Trophoblast cell (in vitro differentiated cells and primary cell): ENCODE measurements around the gene TEX54.
A peak's percentile ranks its signal among the peaks of the same experiment; 100 is the strongest.
"Not testable (repeated sequence)": the region's sequence is repeated elsewhere in the genome, so short reads cannot be mapped to it uniquely, and the experiment has no call there.

Experiments
- DNase-seq, 2 donors: peaks; one replicate each; pipeline ENCODE4 v3.0.0-alpha.2; 2016
- H2AFZ ChIP-seq: 2 replicates; pipeline ENCODE4 v1.6.1; 2013; ENCODE audit warnings: low read length, moderate library complexity, mild to moderate bottlenecking; ENCODE audit not compliant: insufficient read depth, poor library complexity
- H2AK5ac ChIP-seq: 2 replicates; pipeline ENCODE4 v1.6.1; 2013; ENCODE audit warnings: mild to moderate bottlenecking, low read length
- H2BK120ac ChIP-seq: 2 replicates; pipeline ENCODE4 v1.6.1; 2013; ENCODE audit warnings: low read length, mild to moderate bottlenecking, moderate library complexity; ENCODE audit not compliant: insufficient read depth, poor library complexity
- H2BK12ac ChIP-seq: 2 replicates; pipeline ENCODE4 v1.6.1; 2013; ENCODE audit warnings: mild to moderate bottlenecking, low read length, moderate library complexity
- H2BK5ac ChIP-seq: 2 replicates; pipeline ENCODE4 v1.6.1; 2013; ENCODE audit warnings: low read length, low read depth, moderate library complexity, mild to moderate bottlenecking; ENCODE audit not compliant: poor library complexity
- H3K14ac ChIP-seq: 2 replicates; pipeline ENCODE4 v1.6.1; 2013; ENCODE audit warnings: mild to moderate bottlenecking, low read length
- H3K18ac ChIP-seq: 2 replicates; pipeline ENCODE4 v1.6.1; 2013; ENCODE audit warnings: mild to moderate bottlenecking, low read length
- H3K23ac ChIP-seq: 2 replicates; pipeline ENCODE4 v1.6.1; 2013; ENCODE audit warnings: low read length
- H3K27ac ChIP-seq: 2 replicates; pipeline ENCODE4 v1.5.1; 2013; ENCODE audit warnings: low read depth, mild to moderate bottlenecking, inconsistent platforms, low read length, moderate library complexity
- H3K27me3 ChIP-seq: 2 replicates; pipeline ENCODE4 v1.6.1; 2013; ENCODE audit warnings: inconsistent platforms, mild to moderate bottlenecking, low read length, moderate library complexity; ENCODE audit not compliant: insufficient read depth
- H3K36me3 ChIP-seq, 2 experiments: 1 replicate in 1 of 2; 2 replicates in 1 of 2; pipeline ENCODE4 v1.6.1; 2013; ENCODE audit warnings: low read length in 2 of 2, mild to moderate bottlenecking in 2 of 2, moderate library complexity in 1 of 2; ENCODE audit not compliant: insufficient read depth in 2 of 2, control insufficient read depth in 1 of 2
- H3K4ac ChIP-seq: 2 replicates; pipeline ENCODE4 v1.6.1; 2013; ENCODE audit warnings: low read depth, mild to moderate bottlenecking, low read length, moderate library complexity
- H3K4me1 ChIP-seq, 2 experiments: 1 replicate in 1 of 2; 2 replicates in 1 of 2; pipeline ENCODE4 v1.6.1; 2013; ENCODE audit warnings: low read length in 2 of 2, mild to moderate bottlenecking in 2 of 2, moderate library complexity in 1 of 2; ENCODE audit not compliant: insufficient read depth in 2 of 2, control insufficient read depth in 1 of 2
- H3K4me2 ChIP-seq: 2 replicates; pipeline ENCODE4 v1.6.1; 2013; ENCODE audit warnings: inconsistent platforms, mild to moderate bottlenecking, low read length, moderate library complexity
- H3K4me3 ChIP-seq: 2 replicates; pipeline ENCODE4 v1.5.1; 2013; ENCODE audit warnings: mild to moderate bottlenecking, low read depth, low read length, inconsistent platforms
- H3K79me1 ChIP-seq: one replicate; pipeline ENCODE4 v1.6.1; 2013; ENCODE audit warnings: low read length
- H3K79me2 ChIP-seq: 2 replicates; pipeline ENCODE4 v1.6.1; 2013; ENCODE audit warnings: low read length, mild to moderate bottlenecking; ENCODE audit not compliant: control insufficient read depth, insufficient read depth, poor library complexity
- H3K9ac ChIP-seq: 2 replicates; pipeline ENCODE4 v1.6.1; 2013; ENCODE audit warnings: mild to moderate bottlenecking, low read length
- H3K9me3 ChIP-seq: 2 replicates; pipeline ENCODE4 v1.6.1; 2013; ENCODE audit warnings: low read depth, mild to moderate bottlenecking, control low read depth, inconsistent platforms, low read length; ENCODE audit not compliant: insufficient read depth
- H4K12ac ChIP-seq: 2 replicates; pipeline ENCODE4 v1.6.1; 2013; ENCODE audit warnings: low read depth, mild to moderate bottlenecking, low read length, moderate library complexity
- H4K8ac ChIP-seq: 2 replicates; pipeline ENCODE4 v1.6.1; 2013; ENCODE audit warnings: low read depth, mild to moderate bottlenecking, low read length, moderate library complexity
- H4K91ac ChIP-seq: one replicate; pipeline ENCODE4 v1.6.1; 2013; ENCODE audit warnings: low read depth, mild to moderate bottlenecking, low read length, moderate library complexity
- WGBS: extraction: QIAGEN DNeasy Blood & Tissue Kit; methylation state at CpG from one replicate; pipeline ENCODE4 v1.1.7; 2013; ENCODE audit warnings: missing lambda C conversion rate; ENCODE audit not compliant: insufficient read length, insufficient coverage; ENCODE audit errors: extremely low coverage; 5-methylcytosine and 5-hydroxymethylcytosine counted together

TEX54 gene

GRCh38 chr11:62830904-62831519, 1.6 kb downstream of the TEX54 start:
- Histone ChIP-seq H2AFZ (peak overlapping the region; percentile 4), H4K8ac (peak overlapping the region; percentile 32), H2BK12ac (no peak overlapping the region), H3K27ac (peak overlapping the region; percentile 79), H3K23ac (no peak overlapping the region), H3K14ac (peak overlapping the region; percentile 56), H4K91ac (peak overlapping the region; percentile 32), H2AK5ac (no peak overlapping the region), H3K79me1 (peaks cover 15% of the 10 kb centered on the region), H2BK5ac (peak overlapping the region; percentile 39), H3K4me1 (peaks cover 0 to 6% of the 10 kb centered on the region in 2 experiments), H2BK120ac (peak overlapping the region; percentile 9), H3K18ac (peak overlapping the region; percentile 66), H3K4ac (peak overlapping the region; percentile 84), H3K4me2 (peak overlapping the region; percentile 70), H3K9me3 (peaks cover 3% of the 10 kb centered on the region), H3K79me2 (peaks cover 17% of the 10 kb centered on the region), H3K27me3 (no peaks in the 10 kb centered on the region), H3K9ac (peak overlapping the region; percentile 96), H3K4me3 (peak overlapping the region; percentile 88), H4K12ac (peak overlapping the region; percentile 24), H3K36me3 (peaks cover 40 to 48% of the 10 kb centered on the region in 2 experiments)
- WGBS: no CpG with 5 or more reads among the region's 33 CpGs
- DNase-seq: peak in 1 of 2 donors; percentile 35

GRCh38 chr11:62828130-62828529, 4.5 kb downstream of the TEX54 start:
- Histone ChIP-seq H3K79me2 (peaks cover 17% of the 10 kb centered on the region), H3K79me1 (peaks cover 15% of the 10 kb centered on the region), H3K36me3 (peaks cover 44 to 51% of the 10 kb centered on the region in 2 experiments)
- not testable (repeated sequence) for DNase-seq, H3K4ac ChIP-seq, H4K8ac ChIP-seq, H2BK120ac ChIP-seq, H2BK5ac ChIP-seq, H3K4me3 ChIP-seq, H4K91ac ChIP-seq, H3K18ac ChIP-seq, H3K4me1 ChIP-seq, H4K12ac ChIP-seq, H2AFZ ChIP-seq, H3K4me2 ChIP-seq, H3K9ac ChIP-seq, H3K9me3 ChIP-seq, H3K23ac ChIP-seq, H2AK5ac ChIP-seq, H3K27me3 ChIP-seq, H2BK12ac ChIP-seq, H3K14ac ChIP-seq, H3K27ac ChIP-seq
- WGBS: no CpG with 5 or more reads among the region's 8 CpGs

- Histone ChIP-seq H2AFZ (no peak overlapping the region), H3K27ac (no peak overlapping the region)
These were observed 9.0 kb downstream of the TEX54 start for GRCh38 chr11:62823677-62824076.

GRCh38 chr11:62817129-62817528, 15.5 kb downstream of the TEX54 start:
- WGBS: no CpG with 5 or more reads among the region's 4 CpGs
- no peak overlapping the region for H3K23ac ChIP-seq
- H2AK5ac ChIP-seq: no peak overlapping the region
- no peak overlapping the region for H3K9ac ChIP-seq
- no peak overlapping the region for H3K4ac ChIP-seq
- H3K4me2 ChIP-seq: no peak overlapping the region
- no peak overlapping the region for H2BK12ac ChIP-seq
- no peak overlapping the region for H2BK120ac ChIP-seq
- no peak overlapping the region for H2AFZ ChIP-seq
- H2BK5ac ChIP-seq: no peak overlapping the region
- H3K27ac ChIP-seq: no peak overlapping the region
- H3K4me1 ChIP-seq: no peaks in the 10 kb centered on the region
- no peak overlapping the region for H3K4me3 ChIP-seq
- H3K14ac ChIP-seq: no peak overlapping the region
- H3K79me1 ChIP-seq: no peaks in the 10 kb centered on the region
- no peak overlapping the region for H4K12ac ChIP-seq
- peaks cover 48 to 51% of the 10 kb centered on the region in 2 experiments for H3K36me3 ChIP-seq
- no peak for DNase-seq
- no peak overlapping the region for H4K91ac ChIP-seq
- no peak overlapping the region for H4K8ac ChIP-seq
- no peaks in the 10 kb centered on the region for H3K79me2 ChIP-seq
- H3K9me3 ChIP-seq: no peaks in the 10 kb centered on the region
- H3K27me3 ChIP-seq: no peaks in the 10 kb centered on the region
- H3K18ac ChIP-seq: no peak overlapping the region

More at GRCh38 chr11:62823677-62824076, 9.0 kb downstream of the TEX54 start:
- Histone ChIP-seq H3K27me3 (no peaks in the 10 kb centered on the region), H3K18ac (no peak overlapping the region), H2BK12ac (no peak overlapping the region), H3K4me2 (no peak overlapping the region), H3K4me1 (no peaks in the 10 kb centered on the region), H3K23ac (no peak overlapping the region), H2BK5ac (no peak overlapping the region), H3K4me3 (no peak overlapping the region), H2AK5ac (no peak overlapping the region), H2BK120ac (no peak overlapping the region), H3K14ac (no peak overlapping the region), H4K91ac (no peak overlapping the region), H3K9me3 (no peaks in the 10 kb centered on the region), H4K8ac (no peak overlapping the region), H3K79me1 (no peaks in the 10 kb centered on the region), H3K79me2 (no peaks in the 10 kb centered on the region), H3K9ac (no peak overlapping the region), H3K4ac (no peak overlapping the region), H4K12ac (no peak overlapping the region), H3K36me3 (peaks cover 70 to 78% of the 10 kb centered on the region in 2 experiments)
- WGBS: no CpG with 5 or more reads among the region's 3 CpGs
- no peak for DNase-seq
